GM18519 (cell line): ENCODE measurements around the gene REELD1.
A peak's percentile ranks its signal among the peaks of the same experiment; 100 is the strongest.

Source experiments
- ATAC-seq: cut with Tn5 transposase; IDR thresholded peaks from one replicate; pipeline ENCODE4 v1.9.1; 2021; ENCODE audit warnings: mild to moderate bottlenecking, moderate library complexity; ENCODE audit not compliant: unreplicated experiment, low FRiP score

Gene REELD1

DNA sequence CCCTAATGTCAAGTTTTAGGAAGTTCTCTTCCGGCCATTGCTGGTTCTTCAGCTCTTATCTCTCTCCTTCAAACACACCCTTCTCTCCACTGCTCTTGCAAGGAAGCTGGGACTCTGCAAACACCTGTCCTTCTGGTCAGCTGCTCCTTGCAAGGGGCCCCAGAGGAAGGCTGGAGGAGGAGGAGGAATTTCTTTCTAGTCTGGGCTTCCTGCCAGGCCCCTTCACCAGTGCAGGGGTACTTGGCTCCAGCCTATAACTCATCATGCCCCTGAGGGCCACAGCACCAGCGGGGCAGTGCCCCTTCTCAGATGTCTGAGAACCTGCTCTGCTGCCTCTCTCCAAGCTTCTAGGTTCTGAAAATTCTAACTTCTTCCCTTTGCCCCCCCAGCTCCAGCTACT lies 46.7 kb downstream of the REELD1 start:
- ATAC-seq, result no peak

DNA sequence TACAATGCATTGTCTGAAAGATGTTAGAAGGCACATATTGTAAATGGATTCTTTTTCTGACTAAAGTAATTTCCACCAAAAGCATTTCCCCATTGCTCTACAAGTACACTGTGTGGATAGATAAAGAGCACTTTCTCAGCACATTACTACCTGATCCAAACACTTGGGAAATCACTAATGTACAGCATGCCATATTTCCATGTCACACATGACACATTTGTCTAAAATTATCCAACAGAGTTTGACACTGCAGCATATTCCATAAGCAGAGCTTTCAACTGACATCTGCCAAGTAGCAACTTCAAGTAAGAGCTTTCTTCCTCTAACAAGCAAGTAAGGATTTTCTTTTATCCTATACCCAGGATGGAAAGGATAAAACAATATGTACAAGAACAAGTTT lies 49.5 kb downstream of the REELD1 start:
- no peak for ATAC-seq

DNA sequence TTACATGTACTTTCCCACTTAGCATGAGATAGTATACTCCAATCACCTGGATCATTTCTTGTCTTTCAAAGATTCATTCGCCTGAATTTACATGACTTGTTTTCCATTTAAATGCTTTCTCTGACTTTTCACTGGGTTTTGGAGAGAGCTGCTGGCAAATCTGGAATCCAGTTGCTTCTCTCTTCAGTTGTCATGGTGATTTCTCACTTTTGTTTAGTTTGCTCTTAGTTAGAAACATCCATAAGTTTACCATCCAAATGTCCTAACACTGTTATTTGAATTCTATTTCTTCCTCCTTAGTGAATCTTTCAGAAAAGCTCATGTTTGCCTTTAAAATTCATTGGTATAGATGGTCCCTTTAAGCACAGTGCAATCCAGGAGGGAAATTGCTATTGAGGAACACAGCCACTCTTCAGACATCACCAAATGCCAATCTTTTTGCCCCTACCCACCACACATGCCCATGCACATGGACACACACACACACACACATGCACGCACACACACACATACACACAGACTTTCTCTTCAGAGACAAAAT lies 51.7 kb downstream of the REELD1 start:
- ATAC-seq, result no peak

DNA sequence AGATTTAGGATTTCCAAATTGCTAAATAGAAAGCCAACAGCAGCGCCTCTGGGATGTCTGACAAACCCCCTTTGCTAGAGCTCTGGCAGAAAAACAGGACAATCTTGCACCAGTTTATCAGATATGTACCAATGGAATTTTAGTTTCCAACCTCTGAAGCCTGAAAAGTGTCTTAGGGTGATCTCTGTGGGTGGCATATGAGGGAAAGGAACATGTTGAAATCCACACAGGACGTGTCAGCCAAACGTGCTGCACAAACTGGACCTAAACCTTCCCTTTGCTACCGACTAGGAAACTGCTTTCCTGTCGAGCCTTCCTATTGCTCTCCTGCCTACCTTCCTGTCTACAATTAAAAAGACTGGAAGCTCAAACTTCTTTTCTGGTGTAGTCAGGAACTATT lies 53.5 kb downstream of the REELD1 start:
- no peak for ATAC-seq

DNA sequence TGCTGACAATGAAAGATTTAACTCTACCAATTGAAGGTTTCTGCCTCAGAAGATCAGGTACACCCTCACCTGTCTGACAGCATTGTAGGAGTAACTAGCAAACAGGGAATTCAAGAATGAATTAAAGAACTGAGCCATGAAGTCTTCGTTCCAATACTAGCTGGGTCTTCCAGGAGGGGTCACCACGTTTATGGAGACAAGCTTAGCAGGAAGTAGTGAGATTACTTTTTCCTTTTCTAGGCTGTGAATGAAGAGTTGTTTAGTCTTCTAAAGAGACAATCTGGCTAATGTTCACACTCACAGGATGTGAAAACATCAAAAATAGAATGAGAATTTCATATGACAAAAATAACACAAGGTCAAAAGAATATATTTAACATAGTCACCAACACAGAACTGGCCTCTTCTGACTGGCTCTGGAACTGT lies 54.9 kb downstream of the REELD1 start:
- peak; percentile 47 for ATAC-seq

DNA sequence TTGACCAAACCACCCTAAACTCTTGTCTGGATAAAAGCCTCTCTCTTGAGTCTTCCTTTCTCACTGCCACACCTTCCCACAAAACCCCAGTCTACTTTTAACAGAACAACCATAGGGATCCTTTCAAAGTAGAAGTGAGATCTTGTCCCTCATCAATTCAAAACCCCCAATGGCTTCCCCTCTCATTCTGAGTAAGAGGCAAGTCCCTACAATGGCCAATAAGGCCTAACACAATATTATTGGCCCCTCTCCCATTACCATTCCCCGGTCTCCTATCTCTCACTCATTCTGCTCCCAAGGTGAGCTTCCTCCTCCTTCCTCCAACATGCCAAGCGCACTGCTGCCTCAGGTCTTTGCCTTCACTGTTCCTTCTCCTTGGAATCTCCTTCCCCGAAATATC lies 57.1 kb downstream of the REELD1 start:
- ATAC-seq, result no peak

DNA sequence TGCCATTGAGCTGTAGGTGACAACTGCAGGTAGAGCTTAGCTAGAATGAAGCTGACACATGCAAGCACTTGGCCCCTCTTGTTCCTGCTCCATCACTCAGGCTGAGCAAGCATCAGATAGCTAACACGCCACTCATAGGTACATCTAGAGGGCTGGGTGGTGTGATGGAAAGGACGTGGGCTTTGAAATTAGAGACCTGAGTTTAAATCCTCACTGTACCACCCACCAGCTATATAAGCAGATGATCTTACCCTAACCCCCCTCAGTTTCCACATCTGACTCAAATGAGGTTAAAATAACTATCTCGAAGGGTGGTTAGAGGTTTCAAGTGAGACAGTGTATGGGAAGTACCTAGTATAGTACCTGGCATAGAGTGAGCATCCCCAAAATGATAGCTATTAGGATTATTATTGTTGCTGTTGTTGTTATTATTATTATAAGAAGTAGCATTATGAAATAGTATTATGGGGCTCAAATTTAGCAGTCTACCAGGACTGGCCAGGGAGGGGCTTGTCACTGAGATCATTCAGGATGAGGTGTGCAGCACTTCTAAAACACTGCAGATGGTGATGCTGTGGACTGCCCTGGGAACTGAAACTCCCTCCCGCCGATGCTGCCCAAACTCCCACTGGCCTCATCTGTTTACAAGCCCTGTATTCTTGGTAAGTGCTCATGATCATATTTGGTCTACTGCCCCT lies 59.0 kb downstream of the REELD1 start:
- peak; percentile 80 for ATAC-seq

DNA sequence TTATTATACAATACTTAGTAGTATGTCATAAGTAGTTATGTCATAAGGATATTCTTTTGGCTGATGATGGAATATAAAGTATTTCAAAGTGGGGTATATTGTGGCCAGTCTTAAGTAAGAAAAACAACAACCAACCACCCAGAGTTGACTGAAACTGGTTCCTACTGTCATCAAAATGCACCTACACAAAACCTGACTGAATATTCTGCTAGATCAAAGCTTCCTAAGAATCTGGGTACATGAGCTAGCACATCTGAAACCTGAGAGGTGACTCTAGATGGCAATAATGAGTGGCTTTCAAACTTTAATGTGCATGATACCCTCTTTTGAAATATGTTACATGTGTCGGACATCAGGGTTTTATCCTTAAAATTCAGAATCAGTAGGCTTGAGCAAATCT lies 60.4 kb downstream of the REELD1 start:
- ATAC-seq, result no peak

DNA sequence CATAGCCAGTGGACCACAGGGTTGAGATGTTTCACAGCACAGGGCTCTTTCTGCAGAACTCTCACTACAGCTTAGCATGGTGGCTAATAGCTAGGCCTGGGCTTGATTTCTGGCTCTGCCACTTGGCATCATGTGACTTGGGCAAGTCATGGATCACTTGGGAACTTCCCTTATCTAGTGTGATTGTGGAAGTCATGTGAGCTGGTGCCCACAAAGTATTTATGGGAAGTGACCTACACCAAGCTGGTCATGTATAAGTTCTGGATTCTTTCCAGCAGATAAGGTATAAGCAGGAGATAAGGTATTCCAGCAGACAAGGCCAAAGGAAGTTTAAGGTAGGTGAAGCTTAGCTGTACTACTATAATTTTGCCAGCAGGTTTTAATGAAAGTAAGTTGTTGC lies 61.0 kb downstream of the REELD1 start:
- ATAC-seq, result no peak

DNA sequence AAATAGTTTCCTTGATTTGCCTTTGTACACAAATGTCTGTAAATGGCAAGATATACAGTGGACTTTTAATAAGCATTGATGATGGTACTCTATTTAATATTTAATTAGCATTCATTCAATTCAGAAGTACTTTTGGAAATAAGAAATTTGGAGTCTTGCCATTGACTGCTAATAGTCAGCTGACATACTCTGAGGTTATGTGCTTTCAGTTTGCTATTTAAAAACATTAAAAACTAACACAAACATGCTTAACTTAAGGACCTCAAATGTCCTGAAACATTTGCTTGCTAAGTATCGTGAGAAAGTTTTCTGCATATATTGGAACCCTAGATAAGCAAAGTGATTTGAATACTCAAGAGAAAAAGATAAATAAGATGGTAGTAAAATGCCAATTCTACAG lies 64.6 kb downstream of the REELD1 start:
- ATAC-seq, result no peak
